Keratinocyte (primary cell): ENCODE results near the gene INSL4. TPM values are rescaled to one million over a fixed set of nuclear protein-coding genes. Genes with fewer than 3 reads are reported as not detected.

Source experiments
- DNase-seq: peaks from one replicate; pipeline ENCODE4 v3.0.0-alpha.2; 2011; ENCODE audit warnings: low read depth, missing footprints, low spot score
- FAIRE-seq: peaks from 2 replicates; lab custom pipeline; 2011; peaks lifted over from hg19 to GRCh38; lab: Jason Lieb, UNC
- H2AFZ ChIP-seq: 2 replicates; pipeline ENCODE4 v1.6.0; 2012; ENCODE audit warnings: low read length, control low read depth, inconsistent platforms; ENCODE audit not compliant: control insufficient read depth
- H3K27ac ChIP-seq: 2 replicates; pipeline ENCODE4 v1.5.1; 2011; ENCODE audit warnings: low read length; ENCODE audit not compliant: control insufficient read depth, insufficient read depth
- H3K27me3 ChIP-seq: 3 replicates; pipeline ENCODE4 v1.6.0; 2011; ENCODE audit warnings: low read length; ENCODE audit not compliant: control insufficient read depth, insufficient read depth; ENCODE audit errors: extremely low read depth
- H3K36me3 ChIP-seq, 2 experiments: 2 replicates in 1 of 2; 3 replicates in 1 of 2; pipeline ENCODE4 v1.5.1; 2011; ENCODE audit warnings: low read length in 2 of 2, mild to moderate bottlenecking in 1 of 2; ENCODE audit not compliant: control insufficient read depth in 2 of 2, insufficient read depth in 2 of 2; ENCODE audit errors: extremely low read depth in 1 of 2
- H3K4me1 ChIP-seq: 3 replicates; pipeline ENCODE4 v1.5.1; 2011; ENCODE audit warnings: low read length; ENCODE audit not compliant: control insufficient read depth, insufficient read depth; ENCODE audit errors: extremely low read depth
- H3K4me2 ChIP-seq: 3 replicates; pipeline ENCODE4 v1.6.0; 2011; ENCODE audit warnings: low read depth, low read length; ENCODE audit not compliant: control insufficient read depth, insufficient read depth; ENCODE audit errors: extremely low read depth
- H3K4me3 ChIP-seq, 3 experiments: fragments of 200-600 bp in 1 of 3; sonication (generic) in 1 of 3; 2 replicates in 2 of 3; 3 replicates in 1 of 3; pipeline ENCODE4 v1.5.1; 2011 to 2016; ENCODE audit warnings: low read length in 3 of 3, mild to moderate bottlenecking in 3 of 3, control low read depth in 2 of 3, inconsistent platforms in 1 of 3, low read depth in 1 of 3, mixed read lengths in 1 of 3, mixed run types in 1 of 3, moderate library complexity in 1 of 3; ENCODE audit not compliant: control insufficient read depth in 2 of 3, insufficient read depth in 2 of 3; ENCODE audit errors: extremely low read depth in 1 of 3
- H3K79me2 ChIP-seq: 2 replicates; pipeline ENCODE4 v1.6.0; 2012; ENCODE audit warnings: low read length; ENCODE audit not compliant: control insufficient read depth, insufficient read depth
- H3K9ac ChIP-seq: 3 replicates; pipeline ENCODE4 v1.6.0; 2011; ENCODE audit warnings: low read length; ENCODE audit not compliant: control insufficient read depth, insufficient read depth; ENCODE audit errors: extremely low read depth
- H3K9me1 ChIP-seq: 3 replicates; pipeline ENCODE4 v1.6.0; 2011; ENCODE audit warnings: low read length; ENCODE audit not compliant: control insufficient read depth, insufficient read depth; ENCODE audit errors: extremely low read depth
- H3K9me3 ChIP-seq: 2 replicates; pipeline ENCODE4 v1.5.1; 2012; ENCODE audit warnings: low read depth, low read length; ENCODE audit not compliant: control insufficient read depth
- H4K20me1 ChIP-seq: 3 replicates; pipeline ENCODE4 v1.6.0; 2011; ENCODE audit warnings: low read length; ENCODE audit not compliant: control insufficient read depth, insufficient read depth; ENCODE audit errors: extremely low read depth
- CTCF ChIP-seq, 3 experiments: IDR thresholded peaks in 1 of 3; conservative IDR thresholded peaks in 1 of 3; optimal IDR thresholded peaks in 1 of 3; 2 replicates in 2 of 3; 3 replicates in 1 of 3; pipeline versions ENCODE3 to v1.5.1; 2011; ENCODE audit warnings: low read length in 3 of 3, mild to moderate bottlenecking in 3 of 3, moderate library complexity in 2 of 3, control low read depth in 1 of 3, inconsistent platforms in 1 of 3; ENCODE audit not compliant: insufficient read depth in 2 of 3; ENCODE audit errors: extremely low read depth in 1 of 3
- EZH2 ChIP-seq: IDR thresholded peaks from one replicate; pipeline ENCODE4 v1.6.1; 2012; ENCODE audit warnings: inconsistent platforms, mild to moderate bottlenecking, low read length, moderate library complexity
- dilution Hi-C: fragments of 300-500 bp; cut with MboI; formaldehyde crosslinking; loops from one replicate; pipeline ENCODE4 v1.7.0; 2020; ENCODE audit warnings: low sequenced_read_pairs; ENCODE audit not compliant: extremely low pct_ligation_motif_present
- polyA plus RNA-seq, 5 experiments: library from polyadenylated mRNA; depleted of rRNA in 3 of 5; stranded (reverse) in 3 of 5; stranded (forward) in 1 of 5; unstranded in 1 of 5; fragments of >200 nt; gene quantifications; 1 replicate in 1 of 5; 2 replicates in 3 of 5; 3 replicates in 1 of 5; pipeline versions ENCODE4 v1.2.1 to v1.2.3, GENCODE V29; 2011 to 2012; ENCODE audit warnings: missing spikeins in 2 of 5, low read depth in 1 of 5, low replicate concordance in 1 of 5

Gene INSL4
- polyA plus RNA-seq, 1 donor (not counting 4 experiments of a cell fraction or from before 2014, with no cell fraction given), result not detected

- peak; percentile 55 for FAIRE-seq
- DNase-seq, result no peak
Measured at GRCh38 chr9:5205071-5205470, 26.1 kb upstream of the INSL4 start.

GRCh38 chr9:5230554-5230953, 665 bp upstream of the INSL4 start:
- Histone ChIP-seq H3K79me2 (no peaks in the 10 kb centered on the region), H3K9me3 (no peaks in the 10 kb centered on the region), H3K4me2 (no peak overlapping the region), H3K9ac (no peak overlapping the region), H3K36me3 (no peaks in the 10 kb centered on the region), H4K20me1 (no peaks in the 10 kb centered on the region), H3K27me3 (peaks cover 34% of the 10 kb centered on the region), H3K4me1 (peaks cover 9% of the 10 kb centered on the region), H3K27ac (no peak overlapping the region), H2AFZ (no peak overlapping the region), H3K4me3 (no peak overlapping the region), H3K9me1 (no peaks in the 10 kb centered on the region)
- FAIRE-seq (no peak), DNase-seq (no peak)
- dilution Hi-C loops, result no loop called here
- no peak for TF ChIP-seq CTCF (optimal IDR thresholded peaks at IDR 0.05 in 1 of 3, IDR thresholded peaks at IDR 0.05 in 1 of 3, conservative IDR thresholded peaks at IDR 0.05 in 1 of 3; ENCODE audit: extremely low read depth in 1 of 3, insufficient read depth in 2 of 3, low read length in 3 of 3)
- no peak for TF ChIP-seq EZH2

More at GRCh38 chr9:5205071-5205470, 26.1 kb upstream of the INSL4 start:
- H3K27ac ChIP-seq, result no peak overlapping the region
- no peak overlapping the region for H3K9ac ChIP-seq
- no peaks in the 10 kb centered on the region for H3K4me1 ChIP-seq
- no peaks in the 10 kb centered on the region for H3K9me3 ChIP-seq
- no peaks in the 10 kb centered on the region for H3K79me2 ChIP-seq
- H2AFZ ChIP-seq, result no peak overlapping the region
- TF ChIP-seq EZH2 (no peak), CTCF (optimal IDR thresholded peaks at IDR 0.05 in 1 of 3, IDR thresholded peaks at IDR 0.05 in 1 of 3, conservative IDR thresholded peaks at IDR 0.05 in 1 of 3; ENCODE audit: extremely low read depth in 1 of 3, insufficient read depth in 2 of 3, low read length in 3 of 3) (no peak)
- H4K20me1 ChIP-seq, result no peaks in the 10 kb centered on the region
- no peak overlapping the region for H3K4me3 ChIP-seq
- H3K9me1 ChIP-seq, result no peaks in the 10 kb centered on the region
- no peaks in the 10 kb centered on the region for H3K36me3 ChIP-seq
- no peak overlapping the region for H3K4me2 ChIP-seq
- H3K27me3 ChIP-seq, result peaks cover 4% of the 10 kb centered on the region
- dilution Hi-C loops, result no loop called here
